ENCODE data around the gene BMP15. TPM values are rescaled to one million over a fixed set of nuclear protein-coding genes. Genes with fewer than 3 reads are reported as not detected.

Gene BMP15
- not detected for total RNA-seq

DNA sequence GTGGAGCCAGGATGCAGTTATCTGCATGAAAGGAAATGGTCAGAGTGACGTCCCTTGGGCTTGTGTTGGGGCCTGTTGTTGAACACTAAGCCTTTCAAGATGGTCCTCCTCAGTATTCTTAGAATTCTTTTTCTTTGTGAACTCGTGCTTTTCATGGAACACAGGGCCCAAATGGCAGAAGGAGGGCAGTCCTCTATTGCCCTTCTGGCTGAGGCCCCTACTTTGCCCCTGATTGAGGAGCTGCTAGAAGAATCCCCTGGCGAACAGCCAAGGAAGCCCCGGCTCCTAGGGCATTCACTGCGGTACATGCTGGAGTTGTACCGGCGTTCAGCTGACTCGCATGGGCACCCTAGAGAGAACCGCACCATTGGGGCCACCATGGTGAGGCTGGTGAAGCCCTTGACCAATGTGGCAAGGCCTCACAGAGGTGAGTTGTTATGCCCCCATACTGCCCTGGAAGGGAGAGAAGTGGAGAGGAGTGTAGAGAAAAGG, at the start of gene BMP15:
Gene BMP15, plus strand, starts transcription at position 51 of the 492 bp plus-strand sequence. Its CDS starts 49 bp downstream, at position 100.
- no peak for ATAC-seq
- Mint-ChIP-seq H3K9me3 (no peaks in the 10 kb centered on the region), H3K27me3 (ENCODE audit: low read depth) (no peaks in the 10 kb centered on the region)

GRCh38 chrX:50863471-50863870, 47.1 kb upstream of the BMP15 start:
- Mint-ChIP-seq H3K4me1 (ENCODE audit: low read depth) (no peaks in the 10 kb centered on the region), H3K4me3 (no peak overlapping the region), H3K9me3 (no peaks in the 10 kb centered on the region), H3K36me3 (ENCODE audit: insufficient read depth) (no peaks in the 10 kb centered on the region), H3K27me3 (ENCODE audit: low read depth) (peaks cover 4% of the 10 kb centered on the region)
- ATAC-seq: no peak
- DNase-seq: no peak

More for the DNA sequence above, at the start of gene BMP15:
- Mint-ChIP-seq H3K4me3 (no peak within 1 kb of the TSS), H3K4me1 (ENCODE audit: low read depth) (no peaks in the 10 kb centered on the region), H3K36me3 (ENCODE audit: insufficient read depth) (no peaks in the 10 kb centered on the region)
- no peak for DNase-seq

- H3K4me1 Mint-ChIP-seq (ENCODE audit: low read depth): no peaks in the 10 kb centered on the region
- no peak for ATAC-seq
- DNase-seq: no peak
- no peaks in the 10 kb centered on the region for H3K9me3 Mint-ChIP-seq
- no peaks in the 10 kb centered on the region for H3K36me3 Mint-ChIP-seq (ENCODE audit: insufficient read depth)
- no peak overlapping the region for H3K4me3 Mint-ChIP-seq
- H3K27me3 Mint-ChIP-seq (ENCODE audit: low read depth): peaks cover 8% of the 10 kb centered on the region
Observed at GRCh38 chrX:50865311-50865710, 45.2 kb upstream of the BMP15 start.

GRCh38 chrX:50871922-50872453, 38.5 kb upstream of the BMP15 start:
- H3K4me1 Mint-ChIP-seq (ENCODE audit: low read depth): no peaks in the 10 kb centered on the region
- ATAC-seq (no peak), DNase-seq (no peak)
- H3K27me3 Mint-ChIP-seq (ENCODE audit: low read depth): peaks cover 13% of the 10 kb centered on the region
- no peak overlapping the region for H3K4me3 Mint-ChIP-seq
- no peaks in the 10 kb centered on the region for H3K36me3 Mint-ChIP-seq (ENCODE audit: insufficient read depth)
- H3K9me3 Mint-ChIP-seq: no peaks in the 10 kb centered on the region

GRCh38 chrX:50874876-50875275, 35.7 kb upstream of the BMP15 start:
- ATAC-seq: no peak
- H3K4me1 Mint-ChIP-seq (ENCODE audit: low read depth): no peaks in the 10 kb centered on the region
- H3K27me3 Mint-ChIP-seq (ENCODE audit: low read depth): peaks cover 12% of the 10 kb centered on the region
- no peaks in the 10 kb centered on the region for H3K9me3 Mint-ChIP-seq
- DNase-seq: no peak
- H3K36me3 Mint-ChIP-seq (ENCODE audit: insufficient read depth): no peaks in the 10 kb centered on the region
- H3K4me3 Mint-ChIP-seq: no peak overlapping the region

- H3K9me3 Mint-ChIP-seq: no peaks in the 10 kb centered on the region
- DNase-seq: no peak
- no peaks in the 10 kb centered on the region for H3K4me1 Mint-ChIP-seq (ENCODE audit: low read depth)
- H3K27me3 Mint-ChIP-seq (ENCODE audit: low read depth): peaks cover under 1% of the 10 kb centered on the region
- H3K4me3 Mint-ChIP-seq: no peak overlapping the region
- no peaks in the 10 kb centered on the region for H3K36me3 Mint-ChIP-seq (ENCODE audit: insufficient read depth)
- no peak for ATAC-seq
Observed at GRCh38 chrX:50876551-50876950, 34.0 kb upstream of the BMP15 start.

- DNase-seq (no peak), ATAC-seq (no peak)
- Mint-ChIP-seq H3K36me3 (ENCODE audit: insufficient read depth) (no peaks in the 10 kb centered on the region), H3K4me3 (no peak overlapping the region), H3K4me1 (ENCODE audit: low read depth) (no peaks in the 10 kb centered on the region), H3K27me3 (ENCODE audit: low read depth) (no peaks in the 10 kb centered on the region), H3K9me3 (no peaks in the 10 kb centered on the region)
Observed at GRCh38 chrX:50877310-50877709, 33.2 kb upstream of the BMP15 start.

DNA sequence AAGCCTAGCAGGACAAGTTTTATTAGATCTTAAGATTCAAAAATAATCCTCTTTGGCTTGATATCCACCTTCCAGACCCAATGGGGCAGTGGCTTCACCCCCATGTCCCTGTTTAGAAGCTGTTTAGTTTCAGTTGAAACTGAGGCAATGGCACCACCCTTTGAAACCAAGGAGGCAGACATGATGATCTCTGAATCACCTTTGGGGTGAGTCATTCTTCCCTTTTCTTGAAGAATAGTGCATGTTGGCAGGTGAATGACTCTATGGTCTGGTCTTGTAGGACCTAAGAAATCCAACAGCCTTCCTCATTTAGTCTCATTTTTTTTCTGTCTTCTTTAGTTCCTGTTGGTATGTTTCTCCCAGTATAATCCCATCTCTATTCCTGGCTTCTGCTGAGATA, 29.5 kb upstream of the BMP15 start:
- H3K27me3 Mint-ChIP-seq (ENCODE audit: low read depth): no peaks in the 10 kb centered on the region
- no peaks in the 10 kb centered on the region for H3K9me3 Mint-ChIP-seq
- no peak overlapping the region for H3K4me3 Mint-ChIP-seq
- no peaks in the 10 kb centered on the region for H3K4me1 Mint-ChIP-seq (ENCODE audit: low read depth)
- no peaks in the 10 kb centered on the region for H3K36me3 Mint-ChIP-seq (ENCODE audit: insufficient read depth)
- ATAC-seq (peak in 1 of 2 donors; percentile 35), DNase-seq (no peak)

GRCh38 chrX:50888884-50889283, 21.7 kb upstream of the BMP15 start:
- Mint-ChIP-seq H3K9me3 (no peaks in the 10 kb centered on the region), H3K27me3 (ENCODE audit: low read depth) (peaks cover 4% of the 10 kb centered on the region), H3K4me1 (ENCODE audit: low read depth) (no peaks in the 10 kb centered on the region), H3K4me3 (no peak overlapping the region), H3K36me3 (ENCODE audit: insufficient read depth) (no peaks in the 10 kb centered on the region)
- no peak for DNase-seq
- no peak for ATAC-seq

DNA sequence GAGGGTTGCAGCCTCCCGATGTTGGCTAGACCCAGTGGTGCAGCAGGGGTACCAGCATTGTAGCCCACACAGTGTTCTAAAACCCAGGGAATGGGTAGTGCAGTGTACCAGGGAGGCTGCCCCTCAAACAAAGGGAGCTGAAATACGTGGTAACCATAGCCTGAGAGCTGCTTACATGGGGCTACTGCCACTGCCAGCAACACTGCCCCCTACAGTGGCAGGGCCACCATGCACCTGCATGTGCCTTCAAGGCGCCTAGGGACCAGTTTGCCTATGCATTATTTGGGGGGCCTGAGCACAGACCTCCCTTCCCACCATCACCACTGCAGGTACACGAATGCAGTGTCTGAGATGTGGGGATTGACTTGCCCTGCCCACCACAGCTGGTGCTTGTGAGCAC, 21.0 kb upstream of the BMP15 start:
- Mint-ChIP-seq H3K4me1 (ENCODE audit: low read depth) (no peaks in the 10 kb centered on the region), H3K27me3 (ENCODE audit: low read depth) (peaks cover 4% of the 10 kb centered on the region), H3K9me3 (no peaks in the 10 kb centered on the region), H3K4me3 (no peak overlapping the region), H3K36me3 (ENCODE audit: insufficient read depth) (no peaks in the 10 kb centered on the region)
- DNase-seq (no peak), ATAC-seq (no peak)

GRCh38 chrX:50893047-50893446, 17.5 kb upstream of the BMP15 start:
- Mint-ChIP-seq H3K9me3 (no peaks in the 10 kb centered on the region), H3K27me3 (ENCODE audit: low read depth) (peaks cover 4% of the 10 kb centered on the region), H3K36me3 (ENCODE audit: insufficient read depth) (no peaks in the 10 kb centered on the region), H3K4me3 (no peak overlapping the region), H3K4me1 (ENCODE audit: low read depth) (no peaks in the 10 kb centered on the region)
- DNase-seq (no peak), ATAC-seq (no peak)

GRCh38 chrX:50893466-50893865, 17.1 kb upstream of the BMP15 start:
- Mint-ChIP-seq H3K36me3 (ENCODE audit: insufficient read depth) (no peaks in the 10 kb centered on the region), H3K4me1 (ENCODE audit: low read depth) (no peaks in the 10 kb centered on the region)
- ATAC-seq: no peak

GRCh38 chrX:50905334-50905733, 5.2 kb upstream of the BMP15 start:
- H3K4me1 Mint-ChIP-seq (ENCODE audit: low read depth): no peaks in the 10 kb centered on the region
- no peak overlapping the region for H3K4me3 Mint-ChIP-seq
- H3K27me3 Mint-ChIP-seq (ENCODE audit: low read depth): peaks cover 2% of the 10 kb centered on the region
- DNase-seq (no peak), ATAC-seq (no peak)
- H3K36me3 Mint-ChIP-seq (ENCODE audit: insufficient read depth): no peaks in the 10 kb centered on the region
- no peaks in the 10 kb centered on the region for H3K9me3 Mint-ChIP-seq

More at GRCh38 chrX:50893466-50893865, 17.1 kb upstream of the BMP15 start:
- Mint-ChIP-seq H3K4me3 (no peak overlapping the region), H3K27me3 (ENCODE audit: low read depth) (peaks cover 4% of the 10 kb centered on the region), H3K9me3 (no peaks in the 10 kb centered on the region)
- no peak for DNase-seq

DNA sequence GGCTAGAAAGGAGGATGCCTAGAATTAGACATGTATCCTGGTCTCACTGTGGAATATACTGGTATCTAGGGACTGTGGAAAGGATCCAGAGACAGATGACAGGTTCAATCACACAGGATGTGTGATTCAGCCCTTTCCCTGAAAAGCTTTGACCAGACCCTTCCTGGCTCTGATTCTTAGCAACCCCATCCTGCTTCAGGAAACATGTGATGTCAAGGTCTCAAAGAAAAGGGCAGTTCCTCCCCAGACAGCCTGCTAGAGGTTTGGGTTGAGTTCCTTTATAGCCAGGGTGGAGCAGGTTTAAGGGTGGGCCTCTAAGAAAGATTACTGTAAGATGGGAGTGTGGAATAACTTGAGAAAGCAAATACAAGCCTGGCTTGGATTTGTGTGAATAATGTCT, 3.0 kb downstream of the BMP15 start:
- Mint-ChIP-seq H3K27me3 (ENCODE audit: low read depth) (no peaks in the 10 kb centered on the region), H3K9me3 (no peaks in the 10 kb centered on the region), H3K4me3 (no peak overlapping the region), H3K4me1 (ENCODE audit: low read depth) (no peaks in the 10 kb centered on the region), H3K36me3 (ENCODE audit: insufficient read depth) (no peaks in the 10 kb centered on the region)
- DNase-seq (no peak), ATAC-seq (no peak)

- DNase-seq (no peak), ATAC-seq (no peak)
- H3K4me3 Mint-ChIP-seq: no peak overlapping the region
- H3K4me1 Mint-ChIP-seq (ENCODE audit: low read depth): no peaks in the 10 kb centered on the region
- H3K9me3 Mint-ChIP-seq: no peaks in the 10 kb centered on the region
- no peaks in the 10 kb centered on the region for H3K36me3 Mint-ChIP-seq (ENCODE audit: insufficient read depth)
- H3K27me3 Mint-ChIP-seq (ENCODE audit: low read depth): no peaks in the 10 kb centered on the region
Observed at GRCh38 chrX:50920132-50920531, 9.6 kb downstream of the BMP15 start.

DNA sequence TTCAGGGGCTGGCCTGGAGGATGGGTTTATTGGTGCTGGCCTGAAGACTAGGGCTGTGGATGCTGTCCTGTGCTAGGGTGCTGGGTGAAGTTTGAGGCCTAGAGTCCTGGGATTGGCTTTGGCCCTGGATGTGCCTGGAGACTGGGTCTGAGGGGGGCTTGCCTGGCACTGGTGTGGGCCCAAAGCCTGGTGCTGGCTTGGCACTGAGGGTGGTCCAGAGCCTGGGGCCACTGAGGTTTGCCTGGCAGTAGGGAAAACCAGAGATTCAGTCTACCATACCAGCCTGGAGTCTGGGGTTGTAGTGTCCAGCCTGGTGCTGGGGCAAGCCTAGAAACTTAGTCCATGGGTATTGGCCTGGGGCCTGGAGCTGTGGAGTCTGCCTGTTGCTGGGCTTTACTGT, 16.6 kb downstream of the BMP15 start:
- no peaks in the 10 kb centered on the region for H3K27me3 Mint-ChIP-seq (ENCODE audit: low read depth)
- H3K4me3 Mint-ChIP-seq: no peak overlapping the region
- DNase-seq: no peak
- H3K9me3 Mint-ChIP-seq: no peaks in the 10 kb centered on the region
- no peaks in the 10 kb centered on the region for H3K4me1 Mint-ChIP-seq (ENCODE audit: low read depth)
- H3K36me3 Mint-ChIP-seq (ENCODE audit: insufficient read depth): no peaks in the 10 kb centered on the region
- ATAC-seq: no peak

All from activated T-cell treated with anti-CD3 and anti-CD28 coated beads, Interleukin-2, amount 50 U/mL, for 4 hours (primary cell).